GM18507 (cell line): ENCODE results near the gene HSDL2.

Experiments used
- DNase-seq: peaks from one replicate; pipeline ENCODE4 v3.0.0; 2011; ENCODE audit warnings: low read depth; ENCODE audit not compliant: insufficient read length; ENCODE audit errors: extremely low spot score
- FAIRE-seq: peaks from 2 replicates; lab custom pipeline; 2011; peaks lifted over from hg19 to GRCh38; lab: Jason Lieb, UNC

Gene HSDL2

GRCh38 chr9:112437406-112437805, 57.5 kb downstream of the HSDL2 start:
- FAIRE-seq (no peak), DNase-seq (no peak)

GRCh38 chr9:112439171-112439570, 59.3 kb downstream of the HSDL2 start:
- DNase-seq (no peak), FAIRE-seq (no peak)

GRCh38 chr9:112439825-112440224, 59.9 kb downstream of the HSDL2 start:
- DNase-seq (no peak), FAIRE-seq (no peak)

GRCh38 chr9:112443200-112443599, 63.3 kb downstream of the HSDL2 start:
- no peak for DNase-seq
- FAIRE-seq: peak; percentile 51

GRCh38 chr9:112443636-112444035, 63.7 kb downstream of the HSDL2 start:
- FAIRE-seq (no peak), DNase-seq (no peak)

- FAIRE-seq (no peak), DNase-seq (no peak)
Measured at GRCh38 chr9:112445196-112445595, 65.3 kb downstream of the HSDL2 start.

GRCh38 chr9:112446080-112446479, 66.2 kb downstream of the HSDL2 start:
- FAIRE-seq: no peak
- DNase-seq: no peak

- DNase-seq (no peak), FAIRE-seq (no peak)
Measured at GRCh38 chr9:112446526-112446925, 66.6 kb downstream of the HSDL2 start.

GRCh38 chr9:112447283-112447761, 67.4 kb downstream of the HSDL2 start:
- no peak for DNase-seq

GRCh38 chr9:112462855-112463254, 82.9 kb downstream of the HSDL2 start:
- FAIRE-seq: no peak
- DNase-seq: no peak

More at GRCh38 chr9:112447283-112447761, 67.4 kb downstream of the HSDL2 start:
- no peak for FAIRE-seq

- FAIRE-seq (no peak), DNase-seq (no peak)
Measured at GRCh38 chr9:112465352-112465751, 85.4 kb downstream of the HSDL2 start.

- FAIRE-seq (no peak), DNase-seq (no peak)
Measured at GRCh38 chr9:112472996-112473395, 93.1 kb downstream of the HSDL2 start.

GRCh38 chr9:112473986-112474385, 94.1 kb downstream of the HSDL2 start:
- FAIRE-seq: no peak

GRCh38 chr9:112475318-112475717, 95.4 kb downstream of the HSDL2 start:
- DNase-seq (no peak), FAIRE-seq (no peak)

More at GRCh38 chr9:112473986-112474385, 94.1 kb downstream of the HSDL2 start:
- no peak for DNase-seq

- no peak for DNase-seq
- no peak for FAIRE-seq
Measured at GRCh38 chr9:112477330-112477729, 97.4 kb downstream of the HSDL2 start.

- FAIRE-seq (no peak), DNase-seq (no peak)
Measured at GRCh38 chr9:112479221-112479620, 99.3 kb downstream of the HSDL2 start.

GRCh38 chr9:112484607-112485006, 104.7 kb downstream of the HSDL2 start:
- FAIRE-seq: no peak
- DNase-seq: no peak

GRCh38 chr9:112485574-112485973, 105.7 kb downstream of the HSDL2 start:
- DNase-seq (no peak), FAIRE-seq (no peak)

GRCh38 chr9:112486221-112487007, 106.5 kb downstream of the HSDL2 start, which contains the start of gene KIAA1958:
TSS of gene KIAA1958 (plus strand) at chr9:112486827. CDS start at chr9:112574081, 87,254 bp downstream.
- DNase-seq: peak; percentile 84
- FAIRE-seq: peak; percentile 66

GRCh38 chr9:112487008-112487798, 107.3 kb downstream of the HSDL2 start:
- DNase-seq: peak; percentile 43
- FAIRE-seq: peak; percentile 69
